ENCODE results near the gene ALDH1L1. TPM values are rescaled to one million over a fixed set of nuclear protein-coding genes. Genes with fewer than 3 reads are reported as not detected.

Gene ALDH1L1
- total RNA-seq, 4 donors from 2014 or later, result 5.9 to 32.2 (median 16.1) TPM

- TF ChIP-seq EP300 (IDR thresholded peaks at IDR 0.05; ENCODE audit: low read depth), result no peak
- TF ChIP-seq CTCF (IDR thresholded peaks at IDR 0.05), result no peak
- no peak for TF ChIP-seq POLR2A (IDR thresholded peaks at IDR 0.05)
- TF ChIP-seq POLR2AphosphoS5 (IDR thresholded peaks at IDR 0.05), result no peak
- WGBS, 2 donors (ENCODE audit: low coverage in 1 of 2), result 84 to 90% methylated on average over 3 to 4 of the region's 4 CpGs
- no peak overlapping the region for H3K27ac ChIP-seq
- H3K4me1 ChIP-seq, result peaks cover 0 to 8% (median 2%) of the 10 kb centered on the region in 4 donors
- H3K4me3 ChIP-seq, result no peak overlapping the region
- H3K27me3 ChIP-seq, result no peaks in the 10 kb centered on the region
- DNase-seq, result no peak
- intact Hi-C loops (cut with DNase I; ENCODE audit: low total_unique reads) (no loop called here), in situ Hi-C loops (cut with MboI; ENCODE audit: low pct_ligation_motif_present in 1 of 4, low pct_unique_long_range_greater_than_20kb in 1 of 4, low sequenced_read_pairs in 3 of 4) (no loop called here)
- no peaks in the 10 kb centered on the region for H3K36me3 ChIP-seq
- no peaks in the 10 kb centered on the region for H3K9me3 ChIP-seq
Observed at GRCh38 chr3:126078866-126079265, 101.5 kb downstream of the ALDH1L1 start.

DNA sequence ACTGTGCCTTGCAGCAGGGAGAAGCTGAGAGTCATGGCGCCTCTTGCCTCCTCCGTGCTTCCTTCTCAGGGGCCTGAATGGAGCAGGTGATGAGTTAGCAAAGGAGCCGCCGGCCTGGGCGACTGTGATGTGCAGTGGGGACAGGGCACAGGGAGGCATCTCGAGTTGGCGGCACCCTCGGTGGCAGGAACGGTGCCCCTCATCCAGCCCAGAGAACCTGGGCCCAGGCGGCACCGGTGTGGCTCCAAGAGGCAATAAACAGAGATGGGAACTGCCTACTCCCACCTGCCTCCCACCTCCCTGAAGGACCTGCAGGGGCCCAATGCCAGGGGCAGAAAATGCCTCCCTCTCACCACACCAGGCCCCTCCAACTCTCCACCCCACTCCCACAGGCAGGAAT, 102.6 kb downstream of the ALDH1L1 start:
- in situ Hi-C loops (cut with MboI; ENCODE audit: low pct_ligation_motif_present in 1 of 4, low pct_unique_long_range_greater_than_20kb in 1 of 4, low sequenced_read_pairs in 3 of 4), result no loop called here
- no peaks in the 10 kb centered on the region for H3K4me1 ChIP-seq
- TF ChIP-seq EP300 (IDR thresholded peaks at IDR 0.05; ENCODE audit: low read depth) (no peak), CTCF (IDR thresholded peaks at IDR 0.05) (no peak), POLR2A (IDR thresholded peaks at IDR 0.05) (no peak), POLR2AphosphoS5 (IDR thresholded peaks at IDR 0.05) (no peak)
- no peak overlapping the region for H3K27ac ChIP-seq
- no peaks in the 10 kb centered on the region for H3K36me3 ChIP-seq
- DNase-seq, result no peak
- 97% methylated on average over 11 of the region's 11 CpGs; no CpG with 5 or more reads in 1 of the 2 donors for WGBS, 2 donors (ENCODE audit: low coverage in 1 of 2)
- intact Hi-C loops (cut with DNase I; ENCODE audit: low total_unique reads), result no loop called here
- no peaks in the 10 kb centered on the region for H3K9me3 ChIP-seq
- no peaks in the 10 kb centered on the region for H3K27me3 ChIP-seq
- no peak overlapping the region for H3K4me3 ChIP-seq

GRCh38 chr3:126076140-126076539, 104.2 kb downstream of the ALDH1L1 start:
- TF ChIP-seq POLR2AphosphoS5 (IDR thresholded peaks at IDR 0.05) (no peak), CTCF (IDR thresholded peaks at IDR 0.05) (no peak), POLR2A (IDR thresholded peaks at IDR 0.05) (no peak), EP300 (IDR thresholded peaks at IDR 0.05; ENCODE audit: low read depth) (no peak)
- Histone ChIP-seq H3K36me3 (no peaks in the 10 kb centered on the region), H3K4me3 (no peak overlapping the region), H3K27ac (no peak overlapping the region), H3K9me3 (no peaks in the 10 kb centered on the region), H3K27me3 (no peaks in the 10 kb centered on the region), H3K4me1 (no peaks in the 10 kb centered on the region)
- intact Hi-C loops (cut with DNase I; ENCODE audit: low total_unique reads) (no loop called here), in situ Hi-C loops (cut with MboI; ENCODE audit: low pct_ligation_motif_present in 1 of 4, low pct_unique_long_range_greater_than_20kb in 1 of 4, low sequenced_read_pairs in 3 of 4) (no loop called here)
- DNase-seq, result no peak

- Histone ChIP-seq H3K27me3 (no peaks in the 10 kb centered on the region), H3K9me3 (no peaks in the 10 kb centered on the region), H3K4me1 (no peaks in the 10 kb centered on the region), H3K4me3 (no peak overlapping the region), H3K36me3 (no peaks in the 10 kb centered on the region), H3K27ac (no peak overlapping the region)
- no peak for DNase-seq
- 80 to 94% methylated on average over 2 to 10 of the region's 10 CpGs for WGBS, 2 donors (ENCODE audit: low coverage in 1 of 2)
- in situ Hi-C loops (cut with MboI; ENCODE audit: low pct_ligation_motif_present in 1 of 4, low pct_unique_long_range_greater_than_20kb in 1 of 4, low sequenced_read_pairs in 3 of 4) (no loop called here), intact Hi-C loops (cut with DNase I; ENCODE audit: low total_unique reads) (no loop called here)
- TF ChIP-seq EP300 (IDR thresholded peaks at IDR 0.05; ENCODE audit: low read depth) (no peak), CTCF (IDR thresholded peaks at IDR 0.05) (no peak), POLR2A (IDR thresholded peaks at IDR 0.05) (no peak), POLR2AphosphoS5 (IDR thresholded peaks at IDR 0.05) (no peak)
Observed at GRCh38 chr3:126070146-126070545, 110.2 kb downstream of the ALDH1L1 start.

Measured in transverse colon (tissue), 4 donors.